ENCODE measurements around the gene ATE1.

- TF ChIP-seq, protein P1, sequence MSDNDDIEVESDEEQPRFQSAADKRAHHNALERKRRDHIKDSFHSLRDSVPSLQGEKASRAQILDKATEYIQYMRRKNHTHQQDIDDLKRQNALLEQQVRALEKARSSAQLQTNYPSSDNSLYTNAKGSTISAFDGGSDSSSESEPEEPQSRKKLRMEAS (CRISPR knock-in tag; IDR thresholded peaks at IDR 0.05), result no peak
- no peak for TF ChIP-seq ZNF396 (CRISPR knock-in tag; IDR thresholded peaks at IDR 0.05; ENCODE audit: borderline replicate concordance)
These were observed 214.3 kb downstream of the ATE1 start for GRCh38 chr10:121713486-121713885.

Data from WTC11 (cell line).